ENCODE data around the gene FIGN. TPM values are rescaled to one million over a fixed set of nuclear protein-coding genes. Genes with fewer than 3 reads are reported as not detected.

Gene FIGN
- total RNA-seq, 1 donor from 2014 or later: 0.79 TPM

DNA sequence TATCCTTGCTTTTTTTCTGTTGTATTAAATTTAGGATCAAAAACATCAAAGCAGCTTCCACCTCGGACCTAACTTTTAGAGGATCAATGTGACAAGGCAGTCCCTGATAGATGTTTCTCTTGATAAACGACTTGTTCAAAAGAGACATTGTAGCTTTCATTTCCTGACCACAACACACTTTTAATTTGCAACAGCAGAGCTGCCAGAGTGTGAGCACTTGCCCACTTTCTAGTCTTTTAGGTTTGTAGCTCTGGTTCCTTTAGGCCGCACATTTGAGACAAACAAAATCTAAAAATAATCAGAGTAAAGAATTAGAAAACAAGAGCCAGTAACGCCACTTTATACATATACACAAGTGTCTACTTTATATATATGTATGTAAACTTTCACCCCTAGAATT is 3.1 kb downstream of the FIGN start:
- no peak overlapping the region for H3K4me3 ChIP-seq (ENCODE audit: low read depth, low read length)
- no peaks in the 10 kb centered on the region for H3K36me3 ChIP-seq (ENCODE audit: control insufficient read depth, insufficient read depth, low read length)
- DNase-seq (ENCODE audit: low read depth): no peak
- no peaks in the 10 kb centered on the region for H3K27me3 ChIP-seq (ENCODE audit: control insufficient read depth, insufficient read depth, low read length)
- TF ChIP-seq, protein P1, sequence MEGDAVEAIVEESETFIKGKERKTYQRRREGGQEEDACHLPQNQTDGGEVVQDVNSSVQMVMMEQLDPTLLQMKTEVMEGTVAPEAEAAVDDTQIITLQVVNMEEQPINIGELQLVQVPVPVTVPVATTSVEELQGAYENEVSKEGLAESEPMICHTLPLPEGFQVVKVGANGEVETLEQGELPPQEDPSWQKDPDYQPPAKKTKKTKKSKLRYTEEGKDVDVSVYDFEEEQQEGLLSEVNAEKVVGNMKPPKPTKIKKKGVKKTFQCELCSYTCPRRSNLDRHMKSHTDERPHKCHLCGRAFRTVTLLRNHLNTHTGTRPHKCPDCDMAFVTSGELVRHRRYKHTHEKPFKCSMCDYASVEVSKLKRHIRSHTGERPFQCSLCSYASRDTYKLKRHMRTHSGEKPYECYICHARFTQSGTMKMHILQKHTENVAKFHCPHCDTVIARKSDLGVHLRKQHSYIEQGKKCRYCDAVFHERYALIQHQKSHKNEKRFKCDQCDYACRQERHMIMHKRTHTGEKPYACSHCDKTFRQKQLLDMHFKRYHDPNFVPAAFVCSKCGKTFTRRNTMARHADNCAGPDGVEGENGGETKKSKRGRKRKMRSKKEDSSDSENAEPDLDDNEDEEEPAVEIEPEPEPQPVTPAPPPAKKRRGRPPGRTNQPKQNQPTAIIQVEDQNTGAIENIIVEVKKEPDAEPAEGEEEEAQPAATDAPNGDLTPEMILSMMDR (IDR thresholded peaks at IDR 0.05; ENCODE audit: insufficient read depth, low read length, severe bottlenecking): no peak
- no peak for FAIRE-seq

DNA sequence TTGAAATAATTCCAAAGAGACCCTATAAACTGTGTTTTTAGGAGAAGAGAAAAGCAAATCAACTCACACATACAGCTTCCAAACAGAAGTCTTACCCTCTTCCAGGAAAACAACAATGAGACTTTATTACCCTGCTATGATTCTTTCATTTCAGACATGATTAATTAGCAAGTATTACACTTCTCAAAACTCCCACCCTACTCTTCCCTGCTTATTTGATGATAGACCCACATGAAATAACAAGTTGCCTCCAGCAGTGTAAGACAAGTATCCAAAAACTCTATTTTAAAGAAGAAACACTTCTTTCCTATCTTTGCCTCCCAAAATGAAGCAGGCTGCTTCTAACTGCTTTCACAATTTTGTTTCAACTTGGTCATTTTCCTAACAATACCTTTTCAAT is 4.1 kb downstream of the FIGN start:
- Histone ChIP-seq H3K27me3 (ENCODE audit: control insufficient read depth, insufficient read depth, low read length) (no peaks in the 10 kb centered on the region), H3K4me3 (ENCODE audit: low read depth, low read length) (no peak overlapping the region), H3K36me3 (ENCODE audit: control insufficient read depth, insufficient read depth, low read length) (no peaks in the 10 kb centered on the region)
- FAIRE-seq: no peak
- no peak for DNase-seq (ENCODE audit: low read depth)
- TF ChIP-seq, protein P1 (IDR thresholded peaks at IDR 0.05; ENCODE audit: insufficient read depth, low read length, severe bottlenecking): no peak

DNA sequence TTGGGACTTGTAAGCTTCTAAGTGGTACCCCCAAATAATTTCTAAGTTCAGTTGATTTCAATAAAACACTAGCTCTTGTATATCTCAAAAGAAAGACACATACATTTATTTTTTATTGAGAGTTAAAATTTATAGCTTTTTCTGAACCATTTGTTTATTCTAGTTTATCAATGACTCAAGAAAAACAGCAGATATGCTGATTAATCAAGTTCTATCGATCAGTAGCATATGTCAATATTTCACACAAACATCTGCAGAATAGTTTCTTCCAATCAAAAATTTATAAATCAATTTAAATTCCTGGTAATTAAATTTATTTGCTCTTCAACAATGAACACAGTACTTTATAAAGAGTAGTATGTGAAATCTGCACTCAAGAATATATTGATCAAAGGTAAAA is 5.3 kb downstream of the FIGN start:
- FAIRE-seq (no peak), DNase-seq (ENCODE audit: low read depth) (no peak)
- H3K36me3 ChIP-seq (ENCODE audit: control insufficient read depth, insufficient read depth, low read length): no peaks in the 10 kb centered on the region
- TF ChIP-seq, protein P1 (IDR thresholded peaks at IDR 0.05; ENCODE audit: insufficient read depth, low read length, severe bottlenecking): no peak
- no peak overlapping the region for H3K4me3 ChIP-seq (ENCODE audit: low read depth, low read length)
- no peaks in the 10 kb centered on the region for H3K27me3 ChIP-seq (ENCODE audit: control insufficient read depth, insufficient read depth, low read length)

DNA sequence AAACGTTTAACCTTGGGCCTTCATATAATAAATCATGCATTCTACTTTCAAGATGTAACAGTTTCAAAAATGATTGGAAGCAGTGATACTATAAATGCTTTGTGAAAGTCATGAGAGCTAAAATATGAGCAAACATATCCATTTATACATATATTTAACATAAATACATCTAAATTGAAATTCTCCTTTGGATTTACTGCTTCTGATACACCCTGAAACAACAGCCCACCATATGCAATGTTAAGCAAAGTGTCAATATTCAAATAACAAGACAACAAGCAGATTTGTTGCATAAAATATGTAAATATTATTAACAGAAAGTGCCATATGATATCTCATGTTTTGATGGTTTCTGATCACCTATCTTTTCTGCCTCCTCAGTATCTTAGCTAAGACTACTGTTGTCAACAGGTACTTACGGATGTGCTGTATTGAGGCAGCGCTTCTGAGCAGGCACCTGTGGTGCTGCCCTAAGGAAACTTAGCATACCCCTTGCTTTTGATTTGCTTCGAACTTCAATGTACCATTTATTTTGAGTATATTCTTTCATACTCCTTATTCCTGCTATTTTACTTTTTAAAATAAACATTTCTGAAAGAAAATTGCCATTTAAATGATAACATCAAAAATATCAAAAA is 6.1 kb downstream of the FIGN start:
- DNase-seq (ENCODE audit: low read depth) (no peak), FAIRE-seq (no peak)
- no peaks in the 10 kb centered on the region for H3K27me3 ChIP-seq (ENCODE audit: control insufficient read depth, insufficient read depth, low read length)
- TF ChIP-seq, protein P1 (IDR thresholded peaks at IDR 0.05; ENCODE audit: insufficient read depth, low read length, severe bottlenecking): no peak
- H3K4me3 ChIP-seq (ENCODE audit: low read depth, low read length): no peak overlapping the region
- no peaks in the 10 kb centered on the region for H3K36me3 ChIP-seq (ENCODE audit: control insufficient read depth, insufficient read depth, low read length)

DNA sequence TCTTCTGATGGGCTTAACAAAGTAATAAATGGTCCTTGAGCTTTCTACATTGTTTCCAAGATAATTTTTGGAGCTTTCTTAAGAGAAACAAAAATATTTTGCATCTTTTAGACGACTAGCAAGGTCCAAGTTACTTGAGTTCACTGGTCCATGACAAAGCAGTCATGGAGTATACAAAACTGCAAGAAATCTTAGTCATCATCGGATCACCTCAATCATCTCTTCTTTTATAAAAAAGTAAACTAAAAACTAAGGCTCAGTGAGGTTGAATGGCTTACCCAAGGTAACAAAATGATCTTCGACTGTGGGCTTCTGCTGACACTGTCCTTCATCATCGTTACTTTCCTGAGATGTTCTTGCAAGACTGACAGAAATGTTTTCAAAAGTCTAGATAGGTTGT is 11.9 kb downstream of the FIGN start:
- TF ChIP-seq, protein P1 (IDR thresholded peaks at IDR 0.05; ENCODE audit: insufficient read depth, low read length, severe bottlenecking): no peak
- Histone ChIP-seq H3K36me3 (ENCODE audit: control insufficient read depth, insufficient read depth, low read length) (no peaks in the 10 kb centered on the region), H3K27me3 (ENCODE audit: control insufficient read depth, insufficient read depth, low read length) (no peaks in the 10 kb centered on the region), H3K4me3 (ENCODE audit: low read depth, low read length) (no peak overlapping the region)
- no peak for DNase-seq (ENCODE audit: low read depth)
- no peak for FAIRE-seq

DNA sequence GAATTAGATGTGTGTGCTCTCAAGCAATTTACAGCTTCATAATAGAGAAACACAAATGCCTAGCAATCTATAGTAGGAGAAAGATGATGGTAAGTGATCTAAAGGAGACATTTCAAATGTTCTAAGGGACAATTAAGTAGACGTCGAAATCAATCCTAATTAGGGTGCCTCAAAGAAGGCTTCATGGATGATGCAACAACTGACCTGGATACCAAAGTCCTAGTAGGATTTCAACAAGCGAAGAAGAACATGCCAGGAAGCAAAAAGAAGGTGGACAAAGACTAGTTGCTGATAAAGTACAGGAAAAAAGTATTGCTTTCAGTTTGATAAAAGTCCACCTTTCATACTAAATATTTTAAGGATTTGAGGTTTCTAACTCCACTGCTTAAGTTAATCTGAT is 12.5 kb downstream of the FIGN start:
- no peak overlapping the region for H3K4me3 ChIP-seq (ENCODE audit: low read depth, low read length)
- TF ChIP-seq, protein P1 (IDR thresholded peaks at IDR 0.05; ENCODE audit: insufficient read depth, low read length, severe bottlenecking): no peak
- DNase-seq (ENCODE audit: low read depth) (no peak), FAIRE-seq (no peak)
- no peaks in the 10 kb centered on the region for H3K36me3 ChIP-seq (ENCODE audit: control insufficient read depth, insufficient read depth, low read length)
- H3K27me3 ChIP-seq (ENCODE audit: control insufficient read depth, insufficient read depth, low read length): no peaks in the 10 kb centered on the region

Measured in bronchial epithelial cell (primary cell).